Stimulated activated CD8-positive, alpha-beta memory T cell treated with anti-CD3 and anti-CD28 coated beads, Interleukin-4, amount 100 ng/mL, for 24 hours (primary cell): Measurements from ENCODE around the gene GUSB.
"Not testable (repeated sequence)": the region's sequence is repeated elsewhere in the genome, so short reads cannot be mapped to it uniquely, and the experiment has no call there.

ENCODE experiments used
- DNase-seq: peaks from one replicate; pipeline ENCODE4 v3.0.0-alpha.2; 2020; ENCODE audit warnings: low read depth

The GUSB gene

DNA sequence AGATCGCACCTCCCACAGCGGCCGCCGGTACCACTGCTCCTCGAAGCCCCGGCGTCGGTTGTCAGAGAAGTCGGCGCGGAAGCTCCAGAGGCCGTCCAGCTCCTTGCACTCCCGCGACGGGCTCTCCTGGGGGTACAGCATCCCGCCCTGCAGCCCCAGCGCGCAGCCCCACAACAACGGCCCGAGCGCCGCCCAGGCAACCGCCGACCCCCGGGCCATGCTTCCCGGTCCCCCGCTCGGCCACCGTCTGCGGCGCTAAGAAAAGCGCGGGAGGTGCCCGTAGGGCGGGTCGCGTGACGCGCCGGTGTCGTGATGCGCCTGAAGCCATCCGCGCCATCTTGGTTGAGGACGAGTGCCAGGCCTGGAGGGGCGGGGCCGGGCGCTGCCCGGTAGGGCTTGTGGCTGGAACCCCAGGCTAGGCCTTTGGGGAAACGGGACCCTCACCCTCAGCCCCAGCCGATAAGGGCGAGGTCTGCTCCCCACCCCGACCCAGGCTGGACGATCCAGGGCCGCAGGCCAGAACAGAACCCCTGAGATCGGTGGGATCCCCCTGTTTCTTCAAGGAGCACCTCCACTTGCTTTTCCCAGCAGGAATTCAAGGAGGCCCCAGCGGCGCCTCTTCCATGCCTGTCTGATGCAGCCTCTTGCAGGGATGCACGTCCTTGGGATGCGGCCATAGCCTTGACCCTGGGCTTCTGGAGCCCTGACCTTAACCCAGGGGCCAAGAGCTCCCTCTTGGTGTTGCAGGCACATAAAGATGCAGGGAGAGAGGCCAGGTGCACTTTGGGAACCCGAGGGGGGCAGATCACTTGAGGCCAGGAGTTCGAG lies at the start of gene GUSB:
Gene GUSB, minus strand, starts transcription at position 249 of the 828 bp plus-strand sequence. Its CDS starts 30 bp downstream, at position 219.
- peak; percentile 84 for DNase-seq

DNA sequence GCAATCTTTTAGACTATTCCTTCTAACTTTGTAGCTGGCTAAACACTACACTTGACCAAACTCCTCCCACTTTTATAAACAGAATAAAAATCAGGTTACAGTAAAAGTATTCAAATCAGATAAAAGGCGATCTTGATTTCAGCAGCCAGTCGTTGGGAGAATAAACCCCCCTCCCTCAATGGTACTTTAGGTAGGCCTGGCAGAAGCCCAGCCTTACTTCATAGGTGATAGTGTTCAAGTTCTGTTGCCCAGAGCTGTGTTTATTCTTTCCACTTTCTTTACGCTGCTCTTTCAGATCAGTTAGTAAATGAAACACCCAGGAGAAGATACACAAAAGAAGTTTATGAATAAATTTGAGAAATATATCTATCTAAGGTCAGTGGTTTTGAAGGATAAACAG lies 46.3 kb upstream of the GUSB start:
- DNase-seq, result not testable (repeated sequence)

DNA sequence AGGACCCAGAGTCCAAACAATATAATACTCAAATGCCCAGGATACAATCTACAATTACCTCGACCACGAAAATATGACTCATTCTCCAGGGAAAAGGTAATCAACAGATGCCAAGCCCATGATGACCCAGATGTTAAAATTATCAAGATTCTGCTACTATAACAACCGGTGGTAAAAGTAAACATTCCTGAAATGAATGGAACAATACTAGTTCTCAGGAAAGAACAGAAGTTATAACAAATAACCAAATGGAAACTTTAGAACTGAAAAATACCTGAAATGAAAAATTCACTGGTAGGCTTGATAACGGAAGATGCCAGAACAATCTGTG lies 34.1 kb upstream of the GUSB start:
- DNase-seq, result no peak

DNA sequence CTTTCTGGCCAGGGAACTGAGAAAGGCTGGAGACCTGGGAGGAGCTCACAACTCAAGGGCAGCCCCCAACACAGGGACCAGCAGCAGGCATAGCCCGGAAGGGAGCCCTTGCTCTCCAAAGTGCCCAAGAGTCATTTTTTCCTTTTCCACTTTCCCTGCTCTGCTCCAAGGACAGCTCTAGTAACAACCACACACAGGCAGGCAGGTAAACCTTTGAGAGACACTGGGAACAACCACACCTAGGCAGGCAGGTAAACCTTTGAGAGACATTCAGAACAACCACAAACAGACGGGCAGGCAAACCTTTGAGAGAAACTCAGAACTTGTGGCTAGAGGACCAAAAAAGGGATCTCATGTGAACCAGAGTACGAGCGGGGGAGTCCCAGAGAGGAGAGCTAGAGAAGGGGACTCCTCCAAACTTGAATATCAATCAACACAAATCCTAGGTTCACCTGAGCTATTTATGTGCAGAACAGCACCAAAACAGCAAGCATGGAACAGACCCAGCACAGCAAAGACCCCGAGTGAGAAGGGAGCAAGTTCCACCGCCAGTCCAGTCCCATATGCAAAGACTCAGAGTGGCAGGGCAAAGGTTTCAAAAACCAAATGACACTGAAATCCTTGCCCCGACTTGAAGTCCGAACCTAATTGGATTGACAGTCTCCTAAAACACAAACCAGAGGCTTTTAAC lies 33.6 kb upstream of the GUSB start:
- no peak for DNase-seq

DNA sequence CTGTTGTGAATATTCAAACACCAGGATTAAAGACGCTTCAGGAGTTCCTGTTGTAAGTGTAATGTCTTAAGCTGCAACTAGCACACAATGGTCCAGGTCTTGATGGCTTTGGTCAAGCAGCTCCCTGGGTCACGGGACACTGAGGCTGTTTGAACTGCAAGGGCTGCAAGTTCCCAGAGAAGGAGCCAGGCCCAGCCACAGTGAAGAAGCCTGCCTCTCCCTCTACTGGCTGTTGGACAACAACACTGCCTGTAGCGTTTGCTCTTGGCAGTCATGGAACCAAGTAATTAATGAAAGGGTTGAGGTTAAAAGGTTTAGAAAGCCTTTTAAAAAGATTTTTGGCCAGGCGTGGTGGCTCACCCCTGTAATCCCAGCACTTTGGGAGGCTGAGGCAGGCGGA lies 31.9 kb upstream of the GUSB start:
- DNase-seq, result no peak

DNA sequence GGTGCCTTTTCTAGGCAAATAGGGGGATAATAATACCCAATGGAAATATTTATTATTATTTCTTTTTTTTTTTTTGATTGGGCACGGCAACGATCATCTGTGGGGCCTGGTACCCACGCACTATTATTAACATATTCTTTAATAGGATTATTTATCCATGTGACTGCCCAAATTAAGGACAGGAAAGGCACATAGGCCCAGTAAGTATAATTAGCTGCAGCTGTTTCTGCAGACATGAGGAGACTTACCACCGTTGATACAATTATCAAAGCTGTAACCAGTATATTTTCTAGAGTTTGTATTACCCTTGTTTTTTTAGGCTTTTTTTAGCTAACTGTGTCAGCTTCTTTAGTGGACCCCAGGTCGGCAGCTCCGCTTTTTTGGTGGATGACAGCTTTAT lies 25.2 kb upstream of the GUSB start:
- DNase-seq, result no peak

DNA sequence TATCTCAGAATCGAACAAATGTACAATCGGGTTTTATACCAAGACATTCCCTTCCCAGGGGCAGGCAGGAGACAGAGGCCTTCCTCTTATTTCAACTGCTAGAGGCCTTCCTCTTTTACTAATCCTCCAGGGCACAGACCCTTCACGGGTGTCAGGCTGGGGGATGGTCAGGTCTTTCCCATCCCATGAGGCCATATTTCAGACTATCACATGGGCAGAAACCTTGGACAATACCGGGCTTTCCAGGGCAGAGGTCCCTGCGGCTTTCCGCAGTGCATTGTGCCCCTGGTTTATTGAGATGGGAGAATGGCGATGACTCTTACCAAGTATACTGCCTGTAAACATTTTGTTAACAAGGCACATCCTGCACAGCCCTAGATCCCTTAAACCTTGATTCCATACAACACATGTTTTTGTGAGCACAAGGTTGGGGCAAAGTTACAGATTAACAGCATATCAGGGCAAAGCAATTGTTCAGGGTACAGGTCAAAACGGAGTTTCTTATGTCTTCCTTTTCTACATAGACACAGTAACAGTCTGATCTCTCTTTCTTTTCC lies 23.2 kb upstream of the GUSB start:
- DNase-seq, result not testable (repeated sequence)

DNA sequence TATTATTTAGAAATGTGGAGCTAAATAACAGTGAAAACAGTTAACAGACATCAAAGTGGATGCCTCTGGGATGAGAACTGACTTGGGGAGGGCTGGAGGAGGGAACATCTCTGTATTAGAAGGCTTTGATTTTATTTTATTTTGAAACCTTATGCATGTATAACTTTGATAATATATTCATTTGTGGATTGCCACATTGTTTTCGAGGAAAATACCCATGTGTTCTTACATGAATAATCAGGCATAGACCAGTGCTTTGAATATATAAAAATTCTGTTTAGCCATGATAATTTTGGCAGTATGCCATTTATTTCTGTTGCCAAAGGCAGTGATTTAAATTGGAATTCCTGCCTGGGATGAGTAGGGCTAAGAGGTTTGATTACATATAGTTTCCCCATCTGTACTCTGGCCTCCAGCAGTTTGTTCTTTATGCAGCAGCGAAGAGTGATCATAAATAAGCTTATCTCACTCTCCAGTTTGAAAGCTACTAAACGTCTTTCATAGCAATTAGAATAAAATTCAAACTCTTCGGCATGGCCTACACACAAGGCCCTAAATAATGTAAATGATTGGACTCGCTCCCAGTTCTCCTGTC lies 18.9 kb upstream of the GUSB start:
- DNase-seq, result not testable (repeated sequence)

DNA sequence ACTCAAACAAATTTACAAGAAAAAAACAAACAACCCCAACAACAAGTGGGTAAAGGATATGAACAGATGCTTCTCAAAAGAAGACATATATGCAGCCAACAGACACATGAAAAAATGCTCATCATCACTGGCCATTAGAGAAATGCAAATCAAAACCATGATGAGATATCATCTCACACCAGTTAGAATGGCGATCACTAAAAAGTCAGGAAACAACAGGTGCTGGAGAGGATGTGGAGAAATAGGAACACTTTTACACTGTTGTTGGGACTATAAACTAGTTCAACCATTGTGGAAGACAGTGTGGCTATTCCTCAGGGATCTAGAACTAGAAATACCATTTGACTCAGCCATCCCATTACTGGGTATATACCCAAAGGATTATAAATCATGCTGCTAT lies 13.0 kb upstream of the GUSB start:
- DNase-seq, result not testable (repeated sequence)

DNA sequence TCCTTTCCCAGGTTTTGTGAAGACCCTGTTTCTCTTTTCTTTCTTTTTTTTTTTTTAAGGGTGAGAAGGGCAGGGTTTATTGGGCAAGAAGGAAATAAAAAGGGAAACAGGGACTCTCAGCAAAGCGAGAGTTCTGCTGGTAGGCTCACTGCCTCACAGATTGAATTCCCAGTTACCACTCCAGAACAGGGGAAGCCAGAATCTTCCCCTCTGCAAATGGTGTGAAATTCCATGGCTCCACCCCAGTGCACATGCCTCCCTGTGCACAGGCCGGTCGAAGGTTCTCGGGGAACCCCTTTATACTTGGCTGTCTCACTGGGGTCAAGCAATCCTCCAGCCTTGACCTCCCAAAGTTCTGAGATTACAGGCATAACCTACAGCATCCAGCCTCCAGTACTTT lies 10.5 kb upstream of the GUSB start:
- DNase-seq, result no peak

DNA sequence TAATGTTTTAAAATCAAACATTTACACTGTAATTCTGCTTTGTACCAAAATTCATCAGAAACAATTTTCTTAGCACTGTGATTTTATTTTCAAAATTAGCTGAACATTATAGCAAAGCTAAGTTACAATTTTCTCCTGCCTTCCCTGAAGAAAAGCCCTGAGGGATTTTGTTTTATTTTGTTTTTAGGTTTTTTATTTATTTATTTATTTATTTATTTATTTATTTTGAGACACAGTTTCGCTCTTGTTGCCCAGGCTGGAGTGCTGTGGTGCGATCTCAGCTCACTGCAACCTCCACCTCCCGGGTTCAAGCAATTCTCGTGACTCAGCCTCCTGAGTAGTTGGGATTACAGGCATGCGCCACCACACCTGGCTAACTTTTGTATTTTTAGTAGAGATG lies 9.8 kb upstream of the GUSB start:
- not testable (repeated sequence) for DNase-seq

DNA sequence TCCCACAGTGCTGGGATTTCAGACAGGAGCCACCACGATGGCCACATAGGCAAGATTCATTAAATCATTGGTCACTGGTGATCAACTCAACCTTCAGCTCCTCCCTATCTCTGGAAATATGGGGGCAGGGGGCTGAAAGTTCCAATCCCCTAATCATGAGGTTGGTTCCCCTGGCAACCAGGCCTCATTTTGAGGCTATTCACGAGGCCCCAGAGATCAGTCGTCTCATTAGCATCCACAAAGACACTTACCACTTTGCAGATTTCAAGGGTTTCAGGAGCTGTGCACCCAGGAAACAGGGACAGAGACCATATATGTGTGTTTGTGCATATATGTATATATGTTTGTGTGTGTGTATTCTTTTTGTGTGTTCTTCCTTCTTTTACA lies 7.7 kb upstream of the GUSB start:
- no peak for DNase-seq

DNA sequence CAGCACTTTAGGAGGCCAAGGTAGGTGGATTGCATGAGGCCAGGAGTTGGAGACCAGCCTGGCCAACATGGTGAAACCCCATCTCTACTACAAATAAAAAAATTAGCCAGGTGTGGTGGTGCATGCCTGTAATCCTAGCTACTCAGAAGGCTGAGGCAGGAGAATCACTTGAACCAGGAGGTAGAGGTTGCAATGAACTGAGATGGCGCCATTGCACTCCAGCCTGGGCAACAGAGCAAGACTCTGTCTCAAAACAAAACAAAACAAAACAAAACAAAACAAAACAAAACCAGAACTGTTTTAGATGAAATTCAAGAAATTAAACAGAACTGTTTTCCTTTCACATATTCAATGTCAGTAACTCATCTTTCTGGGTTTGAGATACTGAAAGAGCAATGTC lies 6.5 kb upstream of the GUSB start:
- not testable (repeated sequence) for DNase-seq

DNA sequence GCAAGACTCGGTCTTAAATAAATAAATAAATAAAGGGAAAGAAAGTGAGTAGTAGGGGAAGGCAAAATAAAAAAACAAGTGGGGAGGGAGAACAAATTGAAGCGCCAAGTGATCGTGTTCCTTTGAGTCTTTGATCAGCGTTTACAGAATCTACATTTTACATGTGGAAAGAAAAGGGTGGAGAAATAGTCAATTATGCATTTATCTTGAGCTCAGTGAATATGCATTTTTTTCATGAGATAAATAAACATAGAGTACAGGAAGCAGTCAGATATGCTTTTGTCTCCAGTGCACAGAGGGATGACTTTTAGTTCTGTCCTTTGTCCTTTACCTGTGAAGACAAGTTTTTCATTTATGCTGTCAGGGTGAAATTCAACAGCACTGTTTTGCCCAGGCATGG lies 6.1 kb upstream of the GUSB start:
- DNase-seq, result no peak

DNA sequence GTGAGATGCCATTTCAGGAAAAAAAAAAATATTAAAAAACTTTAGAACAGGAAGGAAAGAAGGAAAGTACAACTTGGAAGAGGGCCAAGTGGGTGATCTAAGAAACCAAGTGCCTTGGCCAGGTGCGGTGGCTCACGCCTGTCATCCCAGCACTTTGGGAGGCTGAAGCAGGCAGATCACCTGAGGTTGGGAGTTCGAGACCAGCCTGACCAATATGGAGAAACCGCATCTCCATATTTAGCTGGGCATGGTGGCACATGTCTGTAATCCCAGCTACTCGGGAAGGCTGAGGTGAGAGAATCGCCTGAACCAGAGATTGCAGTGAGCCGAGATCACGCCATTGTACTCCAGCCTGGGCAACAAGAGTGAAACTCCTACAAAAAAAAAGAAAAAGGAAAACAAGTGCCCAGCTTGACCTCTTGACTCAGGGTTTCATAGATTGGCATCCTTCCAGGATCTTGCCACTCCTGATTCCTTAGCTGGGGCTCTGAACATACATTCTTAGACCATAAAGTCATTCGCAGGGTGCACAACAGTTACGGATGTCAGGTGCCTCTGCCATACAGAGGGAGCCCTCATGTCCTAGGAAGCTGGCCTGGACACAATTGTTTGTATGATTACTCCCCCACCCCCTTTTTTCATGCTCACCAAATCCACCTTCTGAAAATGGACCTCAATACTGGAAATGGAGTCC lies 2.1 kb upstream of the GUSB start:
- DNase-seq, result no peak

DNA sequence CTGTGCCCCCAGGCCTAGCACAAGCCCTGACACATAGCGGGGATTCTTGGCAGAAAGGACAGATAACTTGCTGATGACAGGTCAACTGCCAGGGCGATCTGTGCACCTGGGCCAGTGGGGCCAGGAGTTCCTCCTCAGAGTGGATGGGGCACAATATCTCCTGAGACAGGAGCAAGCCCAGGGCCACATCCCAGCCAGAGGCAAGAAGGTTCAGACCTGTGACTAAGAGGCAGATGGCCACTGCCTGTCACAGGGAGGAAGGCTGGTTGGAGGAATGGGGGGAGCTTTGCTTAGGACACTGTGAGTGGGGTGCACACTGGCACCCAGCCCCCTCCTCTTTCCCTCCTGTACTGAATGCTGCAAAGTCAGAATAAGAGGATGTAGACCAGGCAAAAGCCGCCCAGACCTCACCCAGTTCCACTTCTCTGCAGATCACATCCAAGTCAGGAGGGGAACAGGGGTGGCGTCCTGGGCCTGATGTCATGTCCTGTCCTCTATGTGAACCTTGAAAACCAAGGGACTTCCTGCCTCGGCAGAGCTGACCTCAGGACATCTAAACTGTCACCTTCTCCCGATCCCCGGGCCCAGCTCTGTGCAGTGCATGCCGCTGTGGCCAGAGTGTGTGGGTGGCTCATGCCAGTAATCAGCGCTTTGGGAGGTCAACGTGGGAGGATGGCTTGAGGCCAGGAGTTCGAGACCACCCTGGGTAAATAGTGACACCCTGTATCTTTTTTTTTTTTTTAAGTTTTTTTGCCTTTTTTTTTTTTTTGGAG lies 1.3 kb downstream of the GUSB start:
- peak; percentile 29 for DNase-seq

DNA sequence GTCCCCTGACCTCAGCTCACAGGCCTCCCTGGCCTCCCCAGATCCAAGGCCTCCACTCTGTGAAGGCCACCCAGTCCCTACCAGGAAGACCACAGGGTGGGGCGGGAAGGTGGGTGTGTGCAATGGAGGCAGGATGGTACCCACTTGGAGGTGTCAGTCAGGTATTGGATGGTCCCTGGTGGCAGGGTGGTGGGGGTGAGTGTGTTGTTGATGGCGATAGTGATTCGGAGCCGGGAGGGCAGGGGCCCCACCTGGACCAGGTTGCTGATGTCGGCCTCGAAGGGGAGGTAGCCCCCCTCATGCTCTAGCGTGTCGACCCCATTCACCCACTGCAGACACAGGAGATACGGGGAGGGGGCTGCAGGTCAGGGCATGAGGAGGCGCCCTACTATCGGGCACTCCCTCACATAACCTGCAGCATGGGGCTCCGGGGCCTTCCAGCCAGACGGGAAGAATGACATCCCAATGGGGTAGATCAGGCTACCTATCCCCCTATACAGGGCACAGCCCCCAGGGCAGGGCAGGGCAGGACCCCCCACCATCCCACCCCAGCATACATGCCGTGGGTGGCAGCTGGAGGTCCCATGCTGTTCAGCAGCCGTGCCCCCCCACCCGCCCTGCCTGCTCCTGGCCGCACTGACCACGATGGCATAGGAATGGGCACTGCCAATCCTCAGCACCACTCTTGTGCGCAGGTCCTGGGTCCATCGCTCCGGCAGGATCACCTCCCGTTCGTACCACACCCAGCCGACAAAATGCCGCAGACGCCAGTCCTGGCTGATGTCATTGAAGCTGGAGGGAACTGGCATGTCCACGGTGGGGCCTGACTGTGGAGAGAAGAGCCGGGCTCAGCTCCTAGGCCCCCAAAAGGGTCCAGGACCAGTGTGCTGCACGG lies 2.2 kb downstream of the GUSB start:
- no peak for DNase-seq

DNA sequence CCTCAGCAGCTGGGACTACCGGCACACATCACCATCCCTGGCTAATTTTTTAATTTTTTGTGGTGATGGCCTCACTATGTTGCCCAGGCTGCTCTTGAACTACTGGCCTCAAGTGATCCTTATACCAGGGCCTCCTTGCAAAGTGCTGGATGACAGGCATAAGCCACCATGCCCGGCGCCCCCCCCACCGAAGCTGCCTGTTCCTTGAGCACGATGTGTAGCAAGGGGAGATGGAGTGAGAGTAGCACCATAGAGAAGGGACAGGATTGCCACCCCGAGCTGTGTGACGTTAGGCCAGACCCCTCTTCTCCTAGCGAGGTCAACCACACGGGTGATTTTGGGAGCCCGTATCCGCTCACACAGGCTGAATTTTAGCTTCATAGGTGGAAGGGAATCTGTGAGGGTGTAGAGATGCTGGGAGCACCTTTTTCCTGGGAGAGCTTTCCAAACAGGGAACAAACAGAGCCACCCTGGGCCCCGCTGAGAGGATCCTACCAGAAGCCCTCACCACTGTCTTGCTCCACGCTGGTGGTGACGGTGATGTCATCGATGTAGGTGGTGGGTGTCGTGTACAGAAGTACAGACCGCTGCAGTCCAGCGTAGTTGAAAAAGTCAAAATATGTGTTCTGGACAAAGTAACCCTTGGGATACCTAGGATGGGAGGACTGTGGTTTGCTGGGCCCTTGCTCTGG lies 3.0 kb downstream of the GUSB start:
- DNase-seq, result no peak

DNA sequence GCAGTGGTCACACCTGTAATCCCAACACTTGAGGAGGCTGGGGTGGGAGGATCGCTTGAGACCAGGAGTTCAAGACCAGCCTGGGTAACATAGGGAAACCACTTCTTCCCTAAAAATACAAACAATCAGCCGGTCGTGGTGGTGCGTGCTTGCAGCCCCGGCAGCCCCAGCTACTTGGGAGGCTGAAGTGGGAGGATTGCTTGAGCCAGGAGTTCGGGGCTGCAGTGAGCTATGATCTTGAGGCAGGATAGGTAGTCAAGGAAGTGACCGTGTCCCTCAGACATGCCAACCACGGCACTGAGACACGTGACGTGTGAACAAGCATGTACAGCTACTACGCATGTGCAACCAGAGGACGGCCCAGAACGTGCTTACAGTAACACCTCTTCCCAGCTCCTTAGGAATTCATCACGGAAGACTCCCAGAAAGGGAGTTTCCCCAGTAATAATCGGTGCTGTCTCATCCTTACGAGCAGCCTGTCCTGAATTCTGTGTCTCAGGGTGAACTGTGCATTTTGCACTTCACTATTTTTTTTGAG lies 5.3 kb downstream of the GUSB start:
- DNase-seq, result no peak
